Activated naive CD8-positive, alpha-beta T cell treated with anti-CD3 and anti-CD28 coated beads for 36 hours (primary cell): ENCODE data around the gene WDR37. TPM values are rescaled to one million over a fixed set of nuclear protein-coding genes. Genes with fewer than 3 reads are reported as not detected.

ENCODE experiments used
- DNase-seq: peaks from one replicate; pipeline ENCODE4 v3.0.0; 2021
- H3K27ac Mint-ChIP-seq: one replicate; pipeline ENCODE4 v1.8.0; 2022; ENCODE audit warnings: mild to moderate bottlenecking, moderate library complexity, mixed read lengths
- H3K27me3 Mint-ChIP-seq: one replicate; pipeline ENCODE4 v1.8.0; 2022; ENCODE audit warnings: mild to moderate bottlenecking, mixed read lengths
- H3K36me3 Mint-ChIP-seq: one replicate; pipeline ENCODE4 v1.8.0; 2021; ENCODE audit warnings: mild to moderate bottlenecking, mixed read lengths
- H3K4me1 Mint-ChIP-seq: one replicate; pipeline ENCODE4 v1.8.0; 2021; ENCODE audit warnings: mixed read lengths
- H3K4me3 Mint-ChIP-seq: one replicate; pipeline ENCODE4 v1.8.0; 2022; ENCODE audit warnings: mild to moderate bottlenecking, moderate library complexity, mixed read lengths
- H3K9me3 Mint-ChIP-seq: one replicate; pipeline ENCODE4 v1.8.0; 2022; ENCODE audit warnings: mixed read lengths
- total RNA-seq, 2 experiments: library from RNA; stranded (reverse); gene quantifications; one replicate each; pipeline ENCODE4 v1.2.3, GENCODE V29; 2021

The WDR37 gene
- total RNA-seq, 2 experiments from 2014 or later, result 14.0 to 14.2 TPM

DNA sequence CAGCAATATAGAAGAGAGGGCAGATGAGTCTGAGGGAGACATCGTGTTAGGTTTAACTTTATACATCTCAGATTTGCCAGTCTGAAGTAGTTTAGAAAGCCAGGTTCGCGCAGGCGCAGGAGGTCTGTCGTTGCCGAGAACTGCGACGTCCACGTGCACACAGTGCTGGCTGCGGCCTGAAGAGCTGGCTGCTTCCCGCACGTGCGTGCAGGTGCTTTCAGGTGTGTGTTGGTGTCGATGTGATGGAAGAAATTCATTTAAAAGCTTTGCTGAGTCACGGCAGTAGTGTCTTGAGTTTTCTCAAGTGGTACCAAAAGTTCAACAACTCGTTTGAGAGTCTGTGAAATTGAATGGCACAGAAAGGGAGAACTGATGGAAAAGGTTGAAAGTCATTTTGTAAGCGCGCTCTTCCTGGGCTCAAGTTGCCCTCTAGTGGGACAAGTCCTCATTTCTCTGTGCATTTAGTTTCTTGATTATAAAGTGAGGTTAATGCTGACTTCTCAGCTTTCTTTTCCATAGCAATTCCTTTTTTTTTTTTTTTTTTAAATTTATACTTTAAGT, 18.6 kb downstream of the WDR37 start:
- Mint-ChIP-seq H3K27ac (peak overlapping the region; percentile 62), H3K9me3 (no peaks in the 10 kb centered on the region), H3K36me3 (peaks cover 13% of the 10 kb centered on the region), H3K4me3 (no peak overlapping the region), H3K4me1 (peaks cover 22% of the 10 kb centered on the region), H3K27me3 (no peaks in the 10 kb centered on the region)
- DNase-seq, result no peak

DNA sequence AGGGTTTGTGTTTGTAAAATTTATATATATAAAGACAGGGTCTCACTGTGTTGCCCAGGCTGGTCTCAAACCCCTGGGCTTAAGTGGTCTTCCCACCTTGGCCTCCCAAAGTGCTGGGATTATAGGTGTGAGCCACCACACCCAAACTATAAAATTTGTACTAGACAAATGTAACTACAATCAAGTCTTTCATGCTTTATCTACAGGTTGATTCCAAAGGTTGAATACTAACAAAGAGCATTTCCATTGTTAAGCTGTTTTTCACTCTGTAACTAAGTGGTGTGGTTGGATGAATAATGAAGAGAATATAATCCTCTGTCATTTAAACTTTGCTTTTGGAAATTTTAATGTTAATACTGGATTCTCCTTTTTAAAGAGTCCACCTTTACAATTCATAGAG, 22.5 kb downstream of the WDR37 start:
- Mint-ChIP-seq H3K36me3 (peaks cover 14% of the 10 kb centered on the region), H3K27ac (no peak overlapping the region), H3K9me3 (no peaks in the 10 kb centered on the region), H3K27me3 (no peaks in the 10 kb centered on the region), H3K4me1 (peaks cover 13% of the 10 kb centered on the region), H3K4me3 (no peak overlapping the region)
- DNase-seq, result no peak

DNA sequence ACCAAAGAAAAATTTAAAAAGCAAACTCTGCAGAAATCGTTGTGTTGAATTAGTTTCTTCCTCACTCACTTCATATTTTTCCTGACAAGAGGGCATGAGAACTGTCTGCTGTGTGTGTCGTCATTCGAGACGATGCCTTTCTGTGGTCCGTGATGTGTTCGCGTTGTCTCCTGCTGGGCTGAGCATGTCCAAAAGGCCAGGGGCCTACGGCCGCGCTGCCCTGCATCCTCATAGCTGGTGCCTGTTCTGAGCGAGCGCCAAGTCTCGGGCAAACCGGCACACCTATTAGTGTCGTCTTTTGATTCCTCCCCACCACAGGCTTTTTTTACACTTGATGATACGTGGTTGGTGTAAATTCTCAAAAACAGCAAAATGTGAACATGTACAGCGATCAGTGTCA, 27.4 kb downstream of the WDR37 start:
- Mint-ChIP-seq H3K27me3 (no peaks in the 10 kb centered on the region), H3K4me1 (peaks cover 9% of the 10 kb centered on the region), H3K27ac (no peak overlapping the region), H3K36me3 (peaks cover 12% of the 10 kb centered on the region), H3K4me3 (no peak overlapping the region), H3K9me3 (no peaks in the 10 kb centered on the region)
- DNase-seq, result no peak

- no peaks in the 10 kb centered on the region for H3K27me3 Mint-ChIP-seq
- no peak for DNase-seq
- no peak overlapping the region for H3K27ac Mint-ChIP-seq
- H3K36me3 Mint-ChIP-seq, result peaks cover 12% of the 10 kb centered on the region
- H3K4me1 Mint-ChIP-seq, result peaks cover 9% of the 10 kb centered on the region
- no peaks in the 10 kb centered on the region for H3K9me3 Mint-ChIP-seq
- H3K4me3 Mint-ChIP-seq, result no peak overlapping the region
These were observed 28.1 kb downstream of the WDR37 start for GRCh38 chr10:1084011-1084950.

DNA sequence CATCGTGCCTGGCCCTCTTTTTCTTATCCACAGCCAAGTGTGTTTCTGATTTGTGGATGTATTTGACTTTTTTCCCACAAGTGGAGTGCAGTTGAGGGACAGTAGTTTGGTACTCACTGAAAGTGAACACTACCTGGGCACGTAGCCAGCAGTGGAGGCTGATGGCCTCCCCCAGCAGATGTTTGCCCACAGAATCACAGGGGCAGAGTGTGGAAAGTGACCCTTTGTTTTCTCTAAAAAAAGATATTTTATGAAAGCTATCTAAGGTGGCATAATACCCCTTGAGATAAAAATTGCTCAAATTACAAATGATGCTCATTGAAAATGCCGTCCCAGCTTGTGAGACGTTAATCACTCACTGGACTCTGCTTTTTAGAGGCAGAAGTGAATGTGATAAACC, 29.1 kb downstream of the WDR37 start:
- no peaks in the 10 kb centered on the region for H3K9me3 Mint-ChIP-seq
- H3K27ac Mint-ChIP-seq, result no peak overlapping the region
- H3K4me1 Mint-ChIP-seq, result peaks cover 9% of the 10 kb centered on the region
- H3K4me3 Mint-ChIP-seq, result no peak overlapping the region
- H3K36me3 Mint-ChIP-seq, result peaks cover 17% of the 10 kb centered on the region
- H3K27me3 Mint-ChIP-seq, result no peaks in the 10 kb centered on the region
- DNase-seq, result no peak

GRCh38 chr10:1086787-1087186, 30.6 kb downstream of the WDR37 start:
- no peak overlapping the region for H3K4me3 Mint-ChIP-seq
- H3K9me3 Mint-ChIP-seq, result no peaks in the 10 kb centered on the region
- H3K36me3 Mint-ChIP-seq, result peaks cover 20% of the 10 kb centered on the region
- H3K27me3 Mint-ChIP-seq, result no peaks in the 10 kb centered on the region
- DNase-seq, result no peak
- peaks cover 9% of the 10 kb centered on the region for H3K4me1 Mint-ChIP-seq
- H3K27ac Mint-ChIP-seq, result no peak overlapping the region

DNA sequence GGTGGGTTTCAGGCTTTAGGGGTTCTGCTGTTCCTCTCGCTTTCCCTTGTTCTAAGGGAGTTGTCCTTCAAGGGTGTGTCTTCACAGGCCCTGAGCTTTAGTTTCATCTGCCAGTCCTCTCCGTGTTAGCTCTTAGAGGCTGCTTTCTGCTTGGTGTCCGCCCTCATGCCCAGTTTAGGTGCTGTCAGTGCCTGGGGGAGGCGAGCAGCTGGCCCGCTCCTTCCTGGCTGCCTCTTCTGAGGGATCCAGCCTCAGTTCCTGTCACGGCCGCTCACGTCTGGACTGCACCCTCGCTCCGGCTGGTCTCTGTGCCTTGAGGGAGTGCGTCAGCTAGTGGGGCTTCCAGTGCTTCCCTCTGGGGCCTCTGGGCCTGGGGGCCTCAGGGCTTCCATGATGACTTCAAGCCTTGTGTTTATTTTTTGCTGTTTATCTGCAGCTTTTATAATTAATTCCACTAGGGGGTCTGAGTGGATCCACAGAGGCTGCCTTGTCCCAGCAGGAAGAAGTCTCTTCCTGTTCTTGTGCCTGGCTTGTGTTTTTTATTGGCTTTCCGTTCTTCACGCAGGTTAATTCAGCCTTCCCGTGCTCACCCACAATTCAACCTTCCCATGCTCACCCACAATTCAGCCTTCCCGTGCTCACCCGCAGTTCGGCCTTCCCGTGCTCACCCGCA, 33.0 kb downstream of the WDR37 start:
- peak overlapping the region; percentile 0 for H3K27ac Mint-ChIP-seq
- peaks cover 18% of the 10 kb centered on the region for H3K36me3 Mint-ChIP-seq

GRCh38 chr10:1090696-1091095, 34.5 kb downstream of the WDR37 start:
- Mint-ChIP-seq H3K4me1 (peaks cover 9% of the 10 kb centered on the region), H3K36me3 (peaks cover 14% of the 10 kb centered on the region), H3K4me3 (no peak overlapping the region)

More for the DNA sequence above, 33.0 kb downstream of the WDR37 start:
- Mint-ChIP-seq H3K4me1 (peaks cover 9% of the 10 kb centered on the region), H3K4me3 (no peak overlapping the region), H3K27me3 (no peaks in the 10 kb centered on the region), H3K9me3 (no peaks in the 10 kb centered on the region)
- no peak for DNase-seq

DNA sequence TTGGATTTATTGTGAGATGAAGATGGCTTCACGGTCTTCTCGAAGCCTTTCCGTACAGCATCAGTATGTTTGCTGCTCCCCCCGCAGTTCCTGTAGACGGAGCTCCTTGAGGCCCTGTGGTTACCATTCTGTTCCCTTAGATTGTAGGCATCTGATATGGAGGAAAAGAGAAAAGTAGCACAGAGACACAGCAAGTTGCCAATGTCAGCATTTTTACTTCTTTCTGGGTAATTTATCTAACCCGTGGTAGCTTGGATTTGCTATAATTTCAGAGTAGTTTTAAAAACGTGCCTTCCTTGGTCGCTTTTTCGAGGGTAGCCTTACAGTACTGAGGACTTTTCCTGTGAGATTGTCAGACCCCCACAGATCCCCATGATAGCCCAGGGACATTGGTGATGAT, 37.5 kb downstream of the WDR37 start:
- Mint-ChIP-seq H3K27ac (no peak overlapping the region), H3K36me3 (peaks cover 11% of the 10 kb centered on the region), H3K4me1 (no peaks in the 10 kb centered on the region), H3K9me3 (no peaks in the 10 kb centered on the region), H3K4me3 (no peak overlapping the region), H3K27me3 (no peaks in the 10 kb centered on the region)
- DNase-seq, result no peak

More at GRCh38 chr10:1090696-1091095, 34.5 kb downstream of the WDR37 start:
- no peaks in the 10 kb centered on the region for H3K27me3 Mint-ChIP-seq
- no peak for DNase-seq
- no peaks in the 10 kb centered on the region for H3K9me3 Mint-ChIP-seq
- H3K27ac Mint-ChIP-seq, result no peak overlapping the region

GRCh38 chr10:1094112-1095057, 38.2 kb downstream of the WDR37 start:
- Mint-ChIP-seq H3K27ac (no peak overlapping the region), H3K27me3 (no peaks in the 10 kb centered on the region), H3K36me3 (peaks cover 11% of the 10 kb centered on the region), H3K4me3 (no peak overlapping the region), H3K4me1 (peaks cover 2% of the 10 kb centered on the region), H3K9me3 (no peaks in the 10 kb centered on the region)
- peak; percentile 73 for DNase-seq

- H3K27ac Mint-ChIP-seq, result no peak overlapping the region
- peaks cover 9% of the 10 kb centered on the region for H3K36me3 Mint-ChIP-seq
- no peaks in the 10 kb centered on the region for H3K27me3 Mint-ChIP-seq
- peaks cover 10% of the 10 kb centered on the region for H3K4me1 Mint-ChIP-seq
- no peaks in the 10 kb centered on the region for H3K9me3 Mint-ChIP-seq
- H3K4me3 Mint-ChIP-seq, result no peak overlapping the region
- no peak for DNase-seq
These were observed 39.3 kb downstream of the WDR37 start for GRCh38 chr10:1095498-1095897.

- DNase-seq, result no peak
- peaks cover 9% of the 10 kb centered on the region for H3K36me3 Mint-ChIP-seq
- no peak overlapping the region for H3K27ac Mint-ChIP-seq
- H3K9me3 Mint-ChIP-seq, result no peaks in the 10 kb centered on the region
- H3K27me3 Mint-ChIP-seq, result no peaks in the 10 kb centered on the region
- H3K4me3 Mint-ChIP-seq, result no peak overlapping the region
- H3K4me1 Mint-ChIP-seq, result peaks cover 13% of the 10 kb centered on the region
These were observed 40.2 kb downstream of the WDR37 start for GRCh38 chr10:1096287-1096889.

GRCh38 chr10:1097436-1097835, 41.3 kb downstream of the WDR37 start:
- Mint-ChIP-seq H3K4me1 (peaks cover 23% of the 10 kb centered on the region), H3K36me3 (peaks cover 19% of the 10 kb centered on the region), H3K4me3 (no peak overlapping the region), H3K27me3 (no peaks in the 10 kb centered on the region), H3K9me3 (no peaks in the 10 kb centered on the region), H3K27ac (no peak overlapping the region)
- no peak for DNase-seq

DNA sequence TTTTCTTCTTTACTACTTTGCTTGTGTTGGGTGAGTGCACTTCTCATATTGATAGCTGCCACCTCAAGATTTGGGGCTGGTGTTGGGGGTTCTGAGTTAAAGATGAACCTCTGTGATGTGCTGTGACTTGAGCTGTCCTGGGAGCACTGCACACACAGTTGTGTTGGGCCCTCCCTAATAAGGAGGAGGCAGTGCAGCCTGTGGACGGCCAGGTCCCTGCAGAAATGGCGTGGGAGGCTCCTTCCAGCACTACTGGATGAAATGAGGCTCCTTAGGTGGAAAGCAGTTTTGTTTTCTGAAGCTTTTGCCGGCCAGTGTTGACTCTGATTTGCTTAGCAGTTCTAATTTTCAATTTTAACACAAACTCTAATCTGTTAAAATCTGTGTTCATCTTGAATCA, 44.0 kb downstream of the WDR37 start:
- Mint-ChIP-seq H3K4me1 (peaks cover 28% of the 10 kb centered on the region), H3K27ac (no peak overlapping the region), H3K4me3 (no peak overlapping the region), H3K27me3 (no peaks in the 10 kb centered on the region), H3K36me3 (peaks cover 27% of the 10 kb centered on the region), H3K9me3 (no peaks in the 10 kb centered on the region)
- no peak for DNase-seq
